Fibroblast of pulmonary artery (primary cell): ENCODE results near the gene PTPRN2.

Source experiments
- DNase-seq: peaks from one replicate; pipeline ENCODE4 v3.0.0-alpha.2; 2010; ENCODE audit warnings: low read depth
- H3K4me3 ChIP-seq: replicated peaks from 2 replicates; pipeline ENCODE4 v1.5.1; 2011; ENCODE audit warnings: low read depth, mild to moderate bottlenecking, control low read depth, low read length, moderate library complexity
- TF ChIP-seq, protein P1 (sequence below): IDR thresholded peaks from 2 replicates; pipeline ENCODE4 v1.5.1; 2011; ENCODE audit warnings: mild to moderate bottlenecking, control low read depth, low read length, inconsistent platforms; ENCODE audit errors: missing control alignments

PTPRN2 gene

DNA sequence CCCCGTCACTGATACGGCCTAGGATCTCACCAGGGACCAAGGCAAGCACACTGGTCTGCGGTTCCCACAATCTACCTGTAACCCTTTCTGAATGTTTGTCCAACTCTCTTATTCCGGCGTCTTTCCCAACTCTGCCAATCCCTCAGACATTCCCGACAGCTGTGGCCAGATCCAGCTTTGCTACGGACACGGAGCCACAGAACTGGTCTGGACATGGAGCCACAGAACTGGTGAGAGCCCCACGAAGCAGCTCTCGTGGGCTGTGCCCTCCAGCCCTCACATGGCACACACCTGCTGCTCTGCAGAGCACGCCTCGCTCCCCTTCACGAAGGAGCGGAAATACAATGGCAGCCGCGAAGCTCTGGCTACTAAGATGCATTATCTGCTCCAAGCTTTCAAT lies 874.0 kb downstream of the PTPRN2 start:
- TF ChIP-seq, protein P1, sequence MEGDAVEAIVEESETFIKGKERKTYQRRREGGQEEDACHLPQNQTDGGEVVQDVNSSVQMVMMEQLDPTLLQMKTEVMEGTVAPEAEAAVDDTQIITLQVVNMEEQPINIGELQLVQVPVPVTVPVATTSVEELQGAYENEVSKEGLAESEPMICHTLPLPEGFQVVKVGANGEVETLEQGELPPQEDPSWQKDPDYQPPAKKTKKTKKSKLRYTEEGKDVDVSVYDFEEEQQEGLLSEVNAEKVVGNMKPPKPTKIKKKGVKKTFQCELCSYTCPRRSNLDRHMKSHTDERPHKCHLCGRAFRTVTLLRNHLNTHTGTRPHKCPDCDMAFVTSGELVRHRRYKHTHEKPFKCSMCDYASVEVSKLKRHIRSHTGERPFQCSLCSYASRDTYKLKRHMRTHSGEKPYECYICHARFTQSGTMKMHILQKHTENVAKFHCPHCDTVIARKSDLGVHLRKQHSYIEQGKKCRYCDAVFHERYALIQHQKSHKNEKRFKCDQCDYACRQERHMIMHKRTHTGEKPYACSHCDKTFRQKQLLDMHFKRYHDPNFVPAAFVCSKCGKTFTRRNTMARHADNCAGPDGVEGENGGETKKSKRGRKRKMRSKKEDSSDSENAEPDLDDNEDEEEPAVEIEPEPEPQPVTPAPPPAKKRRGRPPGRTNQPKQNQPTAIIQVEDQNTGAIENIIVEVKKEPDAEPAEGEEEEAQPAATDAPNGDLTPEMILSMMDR, result no peak
- DNase-seq, result no peak
- H3K4me3 ChIP-seq, result no peak overlapping the region

DNA sequence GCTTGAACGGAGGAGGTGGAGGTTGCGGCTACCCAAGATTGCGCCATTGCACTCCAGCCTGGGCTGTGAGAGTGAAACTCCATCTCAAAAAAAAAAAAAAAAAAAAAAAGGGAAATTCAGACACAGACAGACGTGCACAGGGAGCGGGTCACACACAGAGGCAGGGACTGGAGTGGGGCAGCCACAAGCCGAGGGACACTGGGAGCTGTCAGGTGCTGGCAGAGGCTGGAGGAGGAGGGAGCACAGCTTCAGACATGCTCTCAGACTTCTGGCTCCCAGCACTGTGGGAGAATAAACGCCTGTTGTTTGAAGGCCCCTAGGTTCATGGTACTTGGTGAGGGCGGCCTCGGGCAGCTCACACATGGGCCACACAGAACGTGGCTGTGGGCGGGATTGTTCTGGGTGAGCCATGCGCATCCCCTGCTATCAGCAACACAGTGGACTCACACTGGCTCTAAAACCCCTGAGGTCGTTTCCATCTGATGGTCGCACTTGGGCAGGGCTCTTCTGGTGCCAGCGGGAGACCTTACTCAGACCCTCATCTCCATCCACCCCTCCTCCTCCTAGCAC lies 874.9 kb downstream of the PTPRN2 start:
- TF ChIP-seq, protein P1, result no peak
- no peak for DNase-seq
- H3K4me3 ChIP-seq, result no peak overlapping the region

DNA sequence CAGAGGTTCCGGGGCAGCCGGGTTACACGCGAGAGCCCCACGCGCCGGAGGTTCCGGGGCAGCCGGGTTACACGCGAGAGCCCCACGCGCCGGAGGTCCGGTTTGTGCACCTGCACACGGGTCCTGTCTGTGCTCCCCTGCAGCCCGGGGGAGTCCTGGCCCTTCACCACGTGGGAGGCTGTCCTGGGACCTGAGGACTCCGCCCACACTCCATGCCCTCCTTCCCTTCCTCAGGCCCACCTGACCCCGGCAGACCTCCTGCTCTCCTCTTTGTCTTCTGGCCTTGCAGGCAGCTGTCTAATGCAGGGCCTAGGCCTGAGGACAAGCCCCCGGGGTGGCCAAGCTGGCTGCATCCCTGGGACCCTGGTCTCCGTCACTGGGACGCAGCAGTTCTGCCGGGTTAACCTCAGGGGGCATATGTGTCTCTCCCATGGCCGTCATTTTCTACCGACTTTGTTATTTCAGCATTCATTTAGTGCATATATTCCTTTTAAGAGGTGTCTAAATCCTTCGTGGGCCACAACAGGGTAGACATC lies 876.2 kb downstream of the PTPRN2 start:
- TF ChIP-seq, protein P1, result no peak
- DNase-seq, result no peak
- no peak overlapping the region for H3K4me3 ChIP-seq

DNA sequence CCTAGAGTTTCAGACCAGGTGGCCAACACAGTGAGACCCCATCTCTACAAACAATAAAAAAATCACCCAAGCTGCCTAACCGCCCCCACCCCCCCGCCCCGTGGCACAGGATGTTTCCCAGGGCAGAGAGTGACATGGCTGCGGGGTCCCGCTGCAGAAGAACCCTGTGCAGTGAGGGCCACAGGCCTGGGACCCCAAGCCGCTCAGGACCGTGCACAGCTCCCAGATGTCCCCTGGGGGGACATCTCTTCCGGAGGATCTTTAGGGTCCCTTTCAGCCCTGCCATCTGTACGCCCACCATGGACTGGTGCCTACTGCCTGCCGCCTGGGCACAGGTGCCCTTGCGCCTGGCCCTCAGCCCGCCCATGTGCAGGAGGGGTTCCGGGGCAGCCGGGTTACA lies 877.2 kb downstream of the PTPRN2 start:
- TF ChIP-seq, protein P1, result no peak
- DNase-seq, result no peak
- H3K4me3 ChIP-seq, result no peak overlapping the region

DNA sequence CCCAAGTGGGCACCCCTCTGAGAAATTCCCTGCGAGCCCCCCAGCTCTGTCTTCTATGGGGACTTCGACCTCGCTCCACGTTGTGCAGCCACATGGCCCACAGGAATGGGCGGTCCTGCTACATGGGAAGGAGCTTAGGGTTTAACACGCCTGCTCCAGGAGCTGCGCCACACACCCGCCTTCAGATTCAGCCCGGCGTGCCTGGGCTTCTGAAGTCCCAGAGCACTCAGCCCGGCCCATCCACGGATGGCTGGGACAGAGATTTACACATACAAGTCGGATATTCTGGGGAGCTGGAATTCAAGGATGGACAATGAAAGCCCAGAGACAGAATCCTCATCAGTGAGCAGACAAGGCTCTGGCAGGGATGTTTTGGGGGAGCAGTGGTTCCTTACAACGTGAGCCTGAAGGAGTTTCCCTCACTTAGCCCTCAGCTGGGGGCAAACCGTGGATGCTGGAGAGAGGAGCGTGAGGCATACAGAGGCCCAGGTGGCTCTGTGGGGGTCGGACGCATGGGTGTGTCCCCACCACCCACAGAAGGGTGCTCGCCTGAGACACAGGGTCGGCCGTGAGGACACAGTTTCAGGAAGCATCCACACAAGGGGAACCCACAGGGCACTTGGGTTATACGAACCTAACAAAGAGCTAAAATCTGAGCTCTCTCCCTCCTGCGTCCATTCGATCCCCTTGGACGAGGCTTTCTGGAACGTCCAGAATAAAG lies 877.9 kb downstream of the PTPRN2 start:
- DNase-seq, result no peak
- H3K4me3 ChIP-seq, result no peak overlapping the region
- TF ChIP-seq, protein P1, result no peak

DNA sequence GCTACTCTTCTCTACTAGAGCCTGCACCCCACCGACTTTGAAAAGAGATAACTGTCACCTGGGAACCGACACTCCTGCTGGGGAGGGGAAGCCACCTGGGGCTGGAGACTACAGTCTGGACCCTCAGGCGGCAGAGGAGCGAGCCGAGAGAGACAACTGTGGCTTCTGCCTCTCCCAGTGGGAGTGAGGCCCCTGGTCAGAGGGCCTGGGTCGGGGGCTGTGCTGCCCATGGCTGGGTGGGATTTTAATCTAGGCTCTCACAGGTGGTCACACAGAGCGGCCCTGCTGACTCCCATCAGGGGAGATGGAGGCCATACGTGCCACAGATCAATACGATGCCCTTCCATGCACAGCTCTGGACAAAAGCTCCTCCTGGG lies 878.7 kb downstream of the PTPRN2 start:
- no peak overlapping the region for H3K4me3 ChIP-seq
- TF ChIP-seq, protein P1, result no peak
- no peak for DNase-seq
